Memory B cell (primary cell): ENCODE measurements around the gene AZGP1.
"Not testable (repeated sequence)": the region's sequence is repeated elsewhere in the genome, so short reads cannot be mapped to it uniquely, and the experiment has no call there.

Experiments used
- ATAC-seq: fragments of 150-1000 bp; cut with Tn5 transposase; 2 replicates; pipeline ENCODE4 v1.10.0; 2021; ENCODE audit warnings: low read depth, mild to moderate bottlenecking, moderate library complexity
- DNase-seq, 2 donors: peaks; one replicate each; pipeline ENCODE4 v3.0.0; 2022; ENCODE audit warnings: low spot score in 2 of 2
- H3K27ac Mint-ChIP-seq: one replicate; pipeline ENCODE4 v1.8.0; 2022; ENCODE audit warnings: mild to moderate bottlenecking, moderate library complexity, mixed read lengths
- H3K27me3 Mint-ChIP-seq: one replicate; pipeline ENCODE4 v1.8.0; 2022; ENCODE audit warnings: mixed read lengths
- H3K36me3 Mint-ChIP-seq: one replicate; pipeline ENCODE4 v1.8.0; 2022; ENCODE audit warnings: mild to moderate bottlenecking, mixed read lengths
- H3K4me1 Mint-ChIP-seq: one replicate; pipeline ENCODE4 v1.8.0; 2022; ENCODE audit warnings: mixed read lengths
- H3K4me3 Mint-ChIP-seq: one replicate; pipeline ENCODE4 v1.8.0; 2022; ENCODE audit warnings: mild to moderate bottlenecking, moderate library complexity, mixed read lengths
- H3K9me3 Mint-ChIP-seq: one replicate; pipeline ENCODE4 v1.8.0; 2022; ENCODE audit warnings: mixed read lengths

AZGP1 gene

DNA sequence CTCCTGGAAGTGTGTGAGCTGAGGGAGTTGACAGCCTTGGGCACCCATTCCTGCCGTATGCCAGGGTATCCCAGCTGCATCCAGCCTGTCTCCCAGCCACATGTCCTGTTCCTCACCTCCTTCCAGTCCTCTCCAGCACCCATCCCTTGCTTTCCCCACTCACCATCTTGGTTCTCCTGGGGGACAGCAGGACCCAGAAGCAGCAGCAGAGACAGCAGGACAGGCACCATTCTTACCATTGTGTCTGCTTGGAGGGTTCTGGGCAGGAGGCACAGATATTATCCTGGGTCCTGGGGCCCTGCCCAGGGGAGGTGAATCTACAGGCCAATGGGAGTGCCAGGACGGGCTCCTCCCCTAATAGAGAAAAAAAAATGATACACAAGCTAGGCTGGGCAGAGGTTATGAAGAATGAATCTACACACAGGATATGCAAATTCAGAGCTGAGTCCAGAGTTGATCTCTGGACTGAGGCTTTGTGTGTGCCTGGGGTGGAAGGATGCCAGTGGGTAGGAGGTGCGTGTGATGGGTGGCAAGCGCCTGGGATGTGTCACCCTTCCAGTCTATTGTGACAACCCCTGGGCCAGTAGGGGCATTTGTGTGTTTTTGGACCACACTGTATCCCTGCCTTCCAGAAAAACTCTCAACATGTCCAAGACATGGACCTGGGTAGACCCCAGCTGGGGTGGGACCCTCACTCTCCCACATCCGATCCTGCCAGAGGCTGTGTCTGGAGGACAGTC lies at the start of gene AZGP1:
Gene AZGP1 (minus strand): TSS at position 250 of the 740 bp plus-strand sequence. CDS start 11 bp downstream, at position 239.
- Mint-ChIP-seq H3K4me1 (peaks cover 7% of the 10 kb centered on the region), H3K27me3 (peaks cover 19% of the 10 kb centered on the region), H3K36me3 (no peaks in the 10 kb centered on the region), H3K9me3 (no peaks in the 10 kb centered on the region), H3K4me3 (no peak within 1 kb of the TSS), H3K27ac (no peak within 1 kb of the TSS)
- ATAC-seq (peak; percentile 29), DNase-seq (no peak)

- ATAC-seq (no peak), DNase-seq (no peak)
- H3K27me3 Mint-ChIP-seq = no peaks in the 10 kb centered on the region
- H3K4me1 Mint-ChIP-seq = peaks cover 5% of the 10 kb centered on the region
- no peak overlapping the region for H3K4me3 Mint-ChIP-seq
- no peaks in the 10 kb centered on the region for H3K9me3 Mint-ChIP-seq
- H3K36me3 Mint-ChIP-seq = peaks cover 12% of the 10 kb centered on the region
- no peak overlapping the region for H3K27ac Mint-ChIP-seq
Observed at GRCh38 chr7:100024020-100024619, 48.3 kb upstream of the AZGP1 start.

DNA sequence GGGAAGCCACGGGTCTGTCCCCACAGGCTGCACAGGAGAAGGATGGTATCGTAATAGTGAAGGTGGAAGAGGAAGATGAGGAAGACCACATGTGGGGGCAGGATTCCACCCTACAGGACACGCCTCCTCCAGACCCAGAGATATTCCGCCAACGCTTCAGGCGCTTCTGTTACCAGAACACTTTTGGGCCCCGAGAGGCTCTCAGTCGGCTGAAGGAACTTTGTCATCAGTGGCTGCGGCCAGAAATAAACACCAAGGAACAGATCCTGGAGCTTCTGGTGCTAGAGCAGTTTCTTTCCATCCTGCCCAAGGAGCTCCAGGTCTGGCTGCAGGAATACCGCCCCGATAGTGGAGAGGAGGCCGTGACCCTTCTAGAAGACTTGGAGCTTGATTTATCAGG lies 47.7 kb upstream of the AZGP1 start:
- Mint-ChIP-seq H3K4me1 (peaks cover 5% of the 10 kb centered on the region), H3K27me3 (no peaks in the 10 kb centered on the region), H3K36me3 (peaks cover 12% of the 10 kb centered on the region), H3K27ac (no peak overlapping the region), H3K9me3 (no peaks in the 10 kb centered on the region), H3K4me3 (no peak overlapping the region)
- ATAC-seq (no peak), DNase-seq (no peak)

GRCh38 chr7:100022621-100023020 lies 46.8 kb upstream of the AZGP1 start:
- no peak overlapping the region for H3K4me3 Mint-ChIP-seq
- H3K27ac Mint-ChIP-seq = no peak overlapping the region
- peaks cover 16% of the 10 kb centered on the region for H3K36me3 Mint-ChIP-seq
- ATAC-seq = no peak
- H3K27me3 Mint-ChIP-seq = no peaks in the 10 kb centered on the region
- DNase-seq = no peak
- H3K9me3 Mint-ChIP-seq = no peaks in the 10 kb centered on the region
- H3K4me1 Mint-ChIP-seq = peaks cover 8% of the 10 kb centered on the region

- Mint-ChIP-seq H3K27ac (no peak overlapping the region), H3K4me3 (no peak overlapping the region), H3K9me3 (no peaks in the 10 kb centered on the region), H3K4me1 (peaks cover 12% of the 10 kb centered on the region), H3K27me3 (no peaks in the 10 kb centered on the region), H3K36me3 (peaks cover 16% of the 10 kb centered on the region)
- DNase-seq (no peak), ATAC-seq (no peak)
Observed at GRCh38 chr7:100021297-100021696, 45.5 kb upstream of the AZGP1 start.

GRCh38 chr7:100019908-100020307 lies 44.1 kb upstream of the AZGP1 start:
- H3K27ac Mint-ChIP-seq = peak overlapping the region; percentile 37
- peaks cover 9% of the 10 kb centered on the region for H3K36me3 Mint-ChIP-seq
- peaks cover 16% of the 10 kb centered on the region for H3K4me1 Mint-ChIP-seq
- DNase-seq = no peak
- H3K9me3 Mint-ChIP-seq = no peaks in the 10 kb centered on the region
- H3K27me3 Mint-ChIP-seq = no peaks in the 10 kb centered on the region
- H3K4me3 Mint-ChIP-seq = no peak overlapping the region
- ATAC-seq = no peak

DNA sequence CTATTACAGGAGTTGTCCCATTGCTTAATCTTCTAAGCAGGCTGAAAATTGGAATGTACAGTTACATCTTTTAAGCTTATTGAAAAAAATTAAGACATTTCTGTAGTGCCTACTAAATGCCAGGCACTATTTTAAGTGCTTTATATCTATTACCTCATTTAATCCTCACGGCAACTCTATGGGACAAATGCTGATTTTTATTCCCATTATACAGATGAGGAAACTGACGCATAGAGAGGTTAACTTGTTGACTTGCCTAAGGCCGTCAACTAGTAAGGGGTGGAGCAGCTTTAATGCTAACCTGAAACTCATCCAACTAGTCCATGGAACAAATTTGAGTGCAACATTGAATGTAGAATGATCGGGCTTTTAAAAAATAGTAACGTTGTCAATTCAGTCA lies 42.0 kb upstream of the AZGP1 start:
- Mint-ChIP-seq H3K4me1 (peaks cover 16% of the 10 kb centered on the region), H3K27ac (peak overlapping the region; percentile 53), H3K27me3 (no peaks in the 10 kb centered on the region), H3K4me3 (no peak overlapping the region), H3K9me3 (no peaks in the 10 kb centered on the region), H3K36me3 (peaks cover 5% of the 10 kb centered on the region)
- DNase-seq (no peak), ATAC-seq (no peak)

GRCh38 chr7:100017300-100017699 lies 41.5 kb upstream of the AZGP1 start:
- H3K36me3 Mint-ChIP-seq = peaks cover 5% of the 10 kb centered on the region
- no peaks in the 10 kb centered on the region for H3K27me3 Mint-ChIP-seq
- H3K4me3 Mint-ChIP-seq = no peak overlapping the region
- peaks cover 16% of the 10 kb centered on the region for H3K4me1 Mint-ChIP-seq
- DNase-seq (no peak), ATAC-seq (no peak)
- H3K9me3 Mint-ChIP-seq = no peaks in the 10 kb centered on the region
- H3K27ac Mint-ChIP-seq = no peak overlapping the region

GRCh38 chr7:100016215-100016901 lies 40.5 kb upstream of the AZGP1 start:
- peaks cover 5% of the 10 kb centered on the region for H3K36me3 Mint-ChIP-seq
- H3K27me3 Mint-ChIP-seq = peaks cover under 1% of the 10 kb centered on the region
- no peak for ATAC-seq
- peak overlapping the region; percentile 91 for H3K27ac Mint-ChIP-seq
- H3K4me1 Mint-ChIP-seq = peaks cover 16% of the 10 kb centered on the region
- no peaks in the 10 kb centered on the region for H3K9me3 Mint-ChIP-seq
- DNase-seq = no peak
- H3K4me3 Mint-ChIP-seq = peak overlapping the region; percentile 88

DNA sequence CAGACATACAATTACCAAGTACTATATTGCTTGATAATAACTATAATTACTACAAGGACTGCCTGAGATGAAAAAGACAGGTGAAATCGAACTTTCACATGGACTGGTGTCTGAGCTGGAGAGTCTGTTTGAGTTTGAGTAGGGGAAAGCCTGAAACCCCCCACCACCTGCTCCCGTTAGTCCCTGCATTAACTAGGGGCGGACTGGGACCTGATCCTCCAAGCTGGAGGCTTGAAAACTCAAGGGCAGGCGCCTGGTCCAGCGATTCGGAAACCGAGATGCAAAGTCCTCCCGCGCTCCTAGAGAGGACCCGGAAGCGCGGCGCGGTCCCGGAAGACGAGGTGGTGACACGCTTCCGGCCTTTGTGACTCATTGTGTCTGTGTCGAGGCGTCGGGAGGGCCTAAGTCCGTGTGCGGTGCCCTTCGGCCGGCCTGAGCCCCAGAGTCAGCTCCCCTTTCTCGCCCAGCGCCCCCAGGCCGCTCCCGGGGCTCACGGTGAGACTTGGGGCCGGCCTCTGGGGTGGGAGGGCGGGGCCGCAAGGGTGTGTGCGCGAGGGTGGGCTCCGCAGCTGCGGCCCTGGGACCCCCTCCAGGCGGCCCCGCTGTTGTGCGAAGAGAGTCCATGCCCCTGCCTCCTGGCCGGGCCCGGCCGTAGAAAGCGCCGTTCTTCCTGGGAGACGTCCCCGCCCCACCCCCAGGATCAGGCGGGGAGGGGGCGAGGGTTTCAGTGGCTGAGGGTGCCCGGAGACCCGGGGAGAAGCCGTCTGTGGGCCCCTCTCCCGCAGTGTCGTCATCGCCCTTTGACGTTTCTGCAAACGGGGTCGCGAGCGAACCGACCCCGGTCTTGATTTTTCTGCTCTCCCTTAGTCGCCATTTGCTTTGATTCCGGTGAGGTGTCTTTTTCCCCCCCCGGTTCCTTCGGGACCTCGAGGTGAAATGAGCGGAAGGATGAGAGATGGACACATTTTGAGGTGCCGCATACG lies 39.7 kb upstream of the AZGP1 start, which contains the start of gene ZKSCAN1:
Gene ZKSCAN1 (plus strand): TSS at position 365 of the 983 bp plus-strand sequence. CDS start 7,911 bp downstream, outside the sequence.
- Mint-ChIP-seq H3K9me3 (no peaks in the 10 kb centered on the region), H3K27me3 (peaks cover 3% of the 10 kb centered on the region), H3K36me3 (peaks cover 5% of the 10 kb centered on the region), H3K4me1 (peaks cover 16% of the 10 kb centered on the region), H3K4me3 (peak within 1 kb of the TSS; percentile 88), H3K27ac (peak within 1 kb of the TSS; percentile 91)
- ATAC-seq (peak; percentile 99), DNase-seq (peak; percentile 69 to 75)

DNA sequence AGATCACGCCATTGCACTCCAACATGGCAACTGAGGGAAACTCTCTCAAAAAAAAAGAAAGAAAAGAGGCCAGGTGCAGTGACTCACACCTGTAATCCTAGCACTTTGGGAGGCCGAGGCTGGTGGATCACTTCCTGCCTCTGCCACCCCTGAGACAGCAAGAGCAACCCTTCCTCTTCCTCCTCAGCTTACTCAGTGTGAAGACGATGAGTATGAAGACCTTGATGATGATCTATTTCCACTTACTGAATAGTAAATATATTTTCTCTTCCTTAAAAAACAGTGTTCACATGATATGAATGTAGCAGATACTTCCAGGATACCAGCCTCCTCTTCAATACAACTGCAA lies 37.5 kb upstream of the AZGP1 start:
- H3K36me3 Mint-ChIP-seq = peaks cover 3% of the 10 kb centered on the region
- ATAC-seq (no peak), DNase-seq (no peak)
- no peaks in the 10 kb centered on the region for H3K9me3 Mint-ChIP-seq
- H3K27me3 Mint-ChIP-seq = peaks cover 5% of the 10 kb centered on the region
- no peak overlapping the region for H3K27ac Mint-ChIP-seq
- no peak overlapping the region for H3K4me3 Mint-ChIP-seq
- H3K4me1 Mint-ChIP-seq = peaks cover 11% of the 10 kb centered on the region

GRCh38 chr7:100012385-100013327 lies 36.8 kb upstream of the AZGP1 start:
- not testable (repeated sequence) for H3K4me1 Mint-ChIP-seq, H3K36me3 Mint-ChIP-seq, H3K9me3 Mint-ChIP-seq, H3K4me3 Mint-ChIP-seq, DNase-seq, ATAC-seq, H3K27me3 Mint-ChIP-seq, H3K27ac Mint-ChIP-seq

DNA sequence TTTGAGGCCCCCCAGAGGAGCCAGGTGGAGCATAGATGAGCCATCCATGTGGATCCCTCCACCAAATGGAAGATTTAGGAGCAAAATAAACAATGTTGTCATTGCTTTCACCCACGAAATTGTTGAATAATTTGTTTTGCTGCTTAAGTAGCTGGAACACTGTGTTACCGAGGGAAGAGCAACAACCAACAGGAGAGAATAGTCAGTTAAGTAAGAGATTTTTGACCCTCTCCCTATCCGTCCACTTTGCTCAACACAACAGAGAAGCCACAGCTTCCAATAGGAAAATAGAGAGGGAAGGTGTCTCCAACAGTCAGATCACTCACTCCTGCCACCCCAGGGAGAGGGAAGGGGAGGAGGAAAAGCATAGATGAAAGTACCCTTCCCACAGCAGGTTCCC lies 35.7 kb upstream of the AZGP1 start:
- Mint-ChIP-seq H3K4me1 (peaks cover 6% of the 10 kb centered on the region), H3K9me3 (no peaks in the 10 kb centered on the region), H3K4me3 (no peak overlapping the region), H3K27me3 (peaks cover 8% of the 10 kb centered on the region), H3K27ac (no peak overlapping the region), H3K36me3 (no peaks in the 10 kb centered on the region)
- DNase-seq (no peak), ATAC-seq (no peak)
